H1 (cell line): ENCODE results near the gene MSH2. TPM values are rescaled to one million over a fixed set of nuclear protein-coding genes. Genes with fewer than 3 reads are reported as not detected.

ENCODE experiments used
- CTCF ChIA-PET: fragments of 300-600 bp; sonication (Branson Sonifier 250); formaldehyde crosslinking; loops from one replicate; lab custom pipeline; 2021; ENCODE audit not compliant: partially characterized antibody; lab: Charles Lee
- POLR2A ChIA-PET: fragments of 300-600 bp; sonication (Branson Sonifier 250); formaldehyde crosslinking; loops from one replicate; lab custom pipeline; 2021; ENCODE audit warnings: inconsistent platforms; ENCODE audit not compliant: partially characterized antibody; lab: Charles Lee
- DNase-seq, 2 experiments: peaks; one replicate each; pipeline versions ENCODE4 v3.0.0 to v3.0.0-alpha.2; 2010 to 2022; ENCODE audit warnings: low spot score in 2 of 2, low read depth in 1 of 2, mixed read lengths in 1 of 2
- FAIRE-seq: peaks from 2 replicates; lab custom pipeline; 2011; peaks lifted over from hg19 to GRCh38; lab: Jason Lieb, UNC
- H2AFZ ChIP-seq: 2 replicates; pipeline ENCODE4 v1.8.1; 2012; ENCODE audit warnings: low read length, inconsistent platforms
- H2AK5ac ChIP-seq: 2 replicates; pipeline ENCODE4 v1.6.1; 2013; ENCODE audit warnings: low read depth, low read length
- H2BK120ac ChIP-seq: replicated peaks from 2 replicates; pipeline ENCODE3; 2013; ENCODE audit warnings: low read depth, low read length, inconsistent platforms
- H2BK12ac ChIP-seq: 2 replicates; pipeline ENCODE4 v1.6.1; 2013; ENCODE audit warnings: low read depth, low read length
- H2BK15ac ChIP-seq: 2 replicates; pipeline ENCODE4 v1.6.1; 2013; ENCODE audit warnings: low read length
- H2BK20ac ChIP-seq: 2 replicates; pipeline ENCODE4 v1.6.1; 2013; ENCODE audit warnings: low read length
- H2BK5ac ChIP-seq: 2 replicates; pipeline ENCODE4 v1.6.1; 2013; ENCODE audit warnings: low read depth, low read length
- H3K14ac ChIP-seq: 2 replicates; pipeline ENCODE4 v1.6.1; 2013; ENCODE audit warnings: inconsistent platforms; ENCODE audit not compliant: insufficient read length
- H3K18ac ChIP-seq: 2 replicates; pipeline ENCODE4 v1.6.1; 2013; ENCODE audit warnings: low read length; ENCODE audit errors: extremely low read depth
- H3K23ac ChIP-seq: 2 replicates; pipeline ENCODE4 v1.6.1; 2013; ENCODE audit warnings: inconsistent platforms; ENCODE audit not compliant: insufficient read length
- H3K23me2 ChIP-seq: 2 replicates; pipeline ENCODE4 v1.6.1; 2013; ENCODE audit warnings: low read depth, low read length
- H3K27ac ChIP-seq: 2 replicates; pipeline ENCODE4 v1.6.1; 2011; ENCODE audit warnings: low read depth, low read length, inconsistent platforms
- H3K27me3 ChIP-seq, 4 experiments: replicated peaks in 1 of 4; 1 replicate in 1 of 4; 2 replicates in 3 of 4; pipeline versions ENCODE4 v1.6.1 to v1.8.1; 2011 to 2013; ENCODE audit warnings: low read length in 3 of 4, mild to moderate bottlenecking in 3 of 4, inconsistent platforms in 2 of 4, mixed read lengths in 2 of 4, moderate library complexity in 1 of 4; ENCODE audit not compliant: control insufficient read depth in 3 of 4, insufficient read depth in 3 of 4; ENCODE audit errors: extremely low read depth in 1 of 4
- H3K36me3 ChIP-seq, 4 experiments: 2 replicates each; pipeline versions ENCODE4 v1.6.1 to v1.8.1; 2011 to 2013; ENCODE audit warnings: mild to moderate bottlenecking in 4 of 4, low read length in 3 of 4, moderate library complexity in 2 of 4, control low read depth in 1 of 4, inconsistent platforms in 1 of 4; ENCODE audit not compliant: insufficient read depth in 4 of 4, control insufficient read depth in 2 of 4
- H3K4ac ChIP-seq: replicated peaks from 2 replicates; pipeline ENCODE3; 2013; ENCODE audit warnings: low read length, low read depth, mixed read lengths, inconsistent platforms; ENCODE audit not compliant: insufficient read length
- H3K4me1 ChIP-seq, 4 experiments: replicated peaks in 1 of 4; 1 replicate in 1 of 4; 2 replicates in 3 of 4; pipeline versions ENCODE4 v1.6.1 to v1.8.1; 2011 to 2013; ENCODE audit warnings: low read length in 3 of 4, inconsistent platforms in 2 of 4, mixed read lengths in 1 of 4; ENCODE audit not compliant: insufficient read depth in 4 of 4, control insufficient read depth in 3 of 4
- H3K4me2 ChIP-seq, 2 experiments: 2 replicates each; pipeline versions ENCODE4 v1.6.1 to v1.8.1; 2011 to 2013; ENCODE audit warnings: low read depth in 2 of 2, low read length in 2 of 2, control low read depth in 1 of 2, inconsistent platforms in 1 of 2, mild to moderate bottlenecking in 1 of 2; ENCODE audit not compliant: insufficient read depth in 1 of 2
- H3K4me3 ChIP-seq, 4 experiments: fragments of 200-600, 300-600 bp in 1 of 4; sonication (generic), shearing (Covaris generic), sonication (Bioruptor Twin) in 1 of 4; 2 replicates each; pipeline versions ENCODE4 v1.5.1 to v1.8.1; 2011 to 2016; ENCODE audit warnings: low read length in 4 of 4, low read depth in 3 of 4, control low read depth in 2 of 4, inconsistent platforms in 2 of 4, mild to moderate bottlenecking in 2 of 4, mixed read lengths in 1 of 4, moderate library complexity in 1 of 4; ENCODE audit not compliant: insufficient read depth in 2 of 4; ENCODE audit errors: extremely low read depth in 1 of 4
- H3K56ac ChIP-seq: replicated peaks from 2 replicates; pipeline ENCODE3; 2013; ENCODE audit warnings: low read depth, mild to moderate bottlenecking, mixed read lengths, low read length, inconsistent platforms; ENCODE audit not compliant: insufficient read length
- H3K79me1 ChIP-seq: 2 replicates; pipeline ENCODE4 v1.6.1; 2013; ENCODE audit warnings: low read depth, low read length, control low read depth
- H3K79me2 ChIP-seq, 2 experiments: 2 replicates each; pipeline versions ENCODE4 v1.6.1 to v1.8.1; 2012 to 2013; ENCODE audit warnings: low read length in 2 of 2, mild to moderate bottlenecking in 2 of 2, inconsistent platforms in 1 of 2; ENCODE audit not compliant: insufficient read depth in 2 of 2, control insufficient read depth in 1 of 2
- H3K9ac ChIP-seq, 4 experiments: replicated peaks in 1 of 4; 1 replicate in 1 of 4; 2 replicates in 3 of 4; pipeline versions ENCODE4 v1.6.1 to v1.8.1; 2011 to 2013; ENCODE audit warnings: low read depth in 3 of 4, low read length in 3 of 4, control low read depth in 2 of 4, mild to moderate bottlenecking in 2 of 4, moderate library complexity in 2 of 4, inconsistent platforms in 1 of 4; ENCODE audit errors: extremely low read depth in 1 of 4
- H3K9me3 ChIP-seq, 2 experiments: 2 replicates each; pipeline versions ENCODE4 v1.6.1 to v1.8.1; 2012 to 2013; ENCODE audit warnings: mild to moderate bottlenecking in 2 of 2, moderate library complexity in 2 of 2, control low read depth in 1 of 2, inconsistent platforms in 1 of 2, low read depth in 1 of 2, low read length in 1 of 2, mixed read lengths in 1 of 2; ENCODE audit not compliant: insufficient read depth in 2 of 2
- H4K20me1 ChIP-seq, 2 experiments: replicated peaks in 1 of 2; 2 replicates each; pipeline versions ENCODE3 to v1.8.1; 2011 to 2013; ENCODE audit warnings: inconsistent platforms in 2 of 2, low read length in 2 of 2, mild to moderate bottlenecking in 1 of 2; ENCODE audit not compliant: insufficient read depth in 2 of 2, control insufficient read depth in 1 of 2
- H4K5ac ChIP-seq: 2 replicates; pipeline ENCODE4 v1.6.1; 2013; ENCODE audit warnings: low read length, low read depth, mixed read lengths, inconsistent platforms; ENCODE audit not compliant: insufficient read length
- H4K8ac ChIP-seq: 2 replicates; pipeline ENCODE4 v1.8.0; 2013; ENCODE audit warnings: mild to moderate bottlenecking, moderate library complexity, low read length, inconsistent platforms; ENCODE audit not compliant: insufficient read depth; ENCODE audit errors: extremely low read depth
- H4K91ac ChIP-seq: replicated peaks from 2 replicates; pipeline ENCODE3; 2013; ENCODE audit warnings: low read length, mixed read lengths, inconsistent platforms; ENCODE audit not compliant: insufficient read length
- ASH2L ChIP-seq: fragments of 200-600, 300-600 bp; sonication (generic); IDR thresholded peaks from one replicate; pipeline ENCODE4 v1.7.1; 2017; ENCODE audit warnings: low read length
- BRCA1 ChIP-seq: IDR thresholded peaks from 2 replicates; pipeline ENCODE4 v1.6.1; 2012; ENCODE audit warnings: low read depth, low read length, improper control_type of control experiment
- CHD2 ChIP-seq: IDR thresholded peaks from 2 replicates; pipeline ENCODE4 v1.6.1; 2012; ENCODE audit warnings: low read length, improper control_type of control experiment
- CREB1 ChIP-seq: IDR thresholded peaks from 2 replicates; pipeline ENCODE4 v1.6.1; 2012; ENCODE audit warnings: inconsistent platforms
- FOSL1 ChIP-seq: IDR thresholded peaks from 2 replicates; pipeline ENCODE4 v1.6.1; 2011; ENCODE audit warnings: mild to moderate bottlenecking, low read depth, low read length, moderate library complexity; ENCODE audit not compliant: insufficient read depth
- HDAC2 ChIP-seq, 2 experiments: fragments of 300-600 bp in 1 of 2; sonication (generic) in 1 of 2; IDR thresholded peaks; 2 replicates each; pipeline ENCODE4 v1.6.1; 2011 to 2012; ENCODE audit warnings: low read depth in 2 of 2, low read length in 2 of 2, mild to moderate bottlenecking in 2 of 2, moderate library complexity in 2 of 2, borderline replicate concordance in 1 of 2, inconsistent platforms in 1 of 2
- HDAC6 ChIP-seq: IDR thresholded peaks from one replicate; pipeline ENCODE4 v1.7.1; 2012; ENCODE audit warnings: low read depth, mild to moderate bottlenecking, inconsistent platforms, low read length, moderate library complexity
- NANOG ChIP-seq: IDR thresholded peaks from 2 replicates; pipeline ENCODE4 v1.6.1; 2011; ENCODE audit warnings: low read length, low read depth, mild to moderate bottlenecking, inconsistent platforms; ENCODE audit not compliant: insufficient read depth, poor library complexity, severe bottlenecking
- NRF1 ChIP-seq: IDR thresholded peaks from 2 replicates; pipeline ENCODE4 v1.6.1; 2011; ENCODE audit warnings: mild to moderate bottlenecking, low read depth, low read length, improper control_type of control experiment
- POLR2AphosphoS5 ChIP-seq: IDR thresholded peaks from 2 replicates; pipeline ENCODE4 v1.6.1; 2011; ENCODE audit warnings: low read depth, low read length
- SIN3A ChIP-seq, 2 experiments: IDR thresholded peaks in 1 of 2; conservative IDR thresholded peaks in 1 of 2; 2 replicates each; pipeline ENCODE4 v1.6.1; 2011 to 2012; ENCODE audit warnings: low read length in 2 of 2, improper control_type of control experiment in 1 of 2, low read depth in 1 of 2, mild to moderate bottlenecking in 1 of 2
- SIRT6 ChIP-seq: IDR thresholded peaks from one replicate; pipeline ENCODE4 v1.7.1; 2012; ENCODE audit warnings: low read length, inconsistent platforms
- TAF7 ChIP-seq: optimal IDR thresholded peaks from 2 replicates; pipeline ENCODE3; 2011; ENCODE audit warnings: low read depth, mild to moderate bottlenecking, inconsistent platforms, low read length, moderate library complexity, borderline replicate concordance
- WGBS, 2 experiments: shearing (Covaris generic) in 1 of 2; methylation state at CpG; one replicate each; pipeline versions ENCODE4 v1.1.6 to v1.1.7; 2013 to 2015; ENCODE audit warnings: low lambda C conversion rate in 2 of 2, mixed read lengths in 2 of 2, inconsistent platforms in 1 of 2, low coverage in 1 of 2, missing lambda C conversion rate in 1 of 2; ENCODE audit not compliant: insufficient replicate concordance in 2 of 2, insufficient coverage in 1 of 2, insufficient read length in 1 of 2; ENCODE audit errors: extremely low coverage in 1 of 2, missing lambda C conversion rate in 1 of 2; 5-methylcytosine and 5-hydroxymethylcytosine counted together
- polyA plus RNA-seq, 7 experiments: library from polyadenylated mRNA; depleted of rRNA in 3 of 7; stranded (reverse) in 5 of 7; unstranded in 2 of 7; fragments of >200 nt in 5 of 7; fragments of 200-250 nt in 2 of 7; gene quantifications; 1 replicate in 5 of 7; 2 replicates in 1 of 7; 4 replicates in 1 of 7; pipeline versions ENCODE4 v1.2.1 to v1.2.3, GENCODE V29; 2011 to 2013; ENCODE audit warnings: missing spikeins in 2 of 7, mixed read lengths in 2 of 7
- total RNA-seq: library from RNA; stranded (reverse); fragmentation: NEBNext Ultra II Directional; extraction: Animal tissue kit (Norgen Biotek cat#: 25700); gene quantifications from 2 replicates; pipeline ENCODE4 v1.2.1, GENCODE V29; 2021
- TF ChIP-seq, protein P1 (sequence below): IDR thresholded peaks from 2 replicates; pipeline ENCODE4 v1.6.1; 2012; ENCODE audit warnings: inconsistent platforms

The MSH2 gene
- total and polyA plus RNA-seq, 2 of the 8 experiments (the other 6 are each of a cell fraction or from before 2014, with no cell fraction given) = 64.1 to 228 TPM

DNA sequence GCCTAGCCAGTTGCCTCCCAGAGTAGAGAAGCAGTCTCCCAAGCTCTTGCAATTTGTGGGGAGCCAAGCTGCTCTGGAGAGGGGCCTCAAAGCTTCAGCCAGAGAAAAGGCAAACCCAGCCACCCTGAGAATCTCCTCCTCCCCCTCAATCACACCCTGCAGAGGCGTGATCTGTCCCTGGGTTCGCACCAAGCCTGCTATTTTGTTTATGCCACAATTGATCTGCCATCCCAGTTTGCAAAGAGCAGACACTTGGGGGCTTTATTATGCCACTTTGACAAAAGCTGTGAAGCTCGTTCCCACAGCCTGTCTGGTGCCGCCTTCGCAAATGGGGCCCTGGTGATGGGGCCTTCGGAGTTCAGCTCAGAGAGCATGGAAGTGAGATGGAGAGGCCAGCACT, 125.5 kb downstream of the MSH2 start:
- Histone ChIP-seq H2BK20ac (no peak overlapping the region), H3K9ac (no peak overlapping the region), H2BK120ac (no peak overlapping the region), H2BK5ac (no peak overlapping the region), H3K4me2 (no peak overlapping the region), H3K23ac (no peak overlapping the region), H2AFZ (no peak overlapping the region), H3K79me1 (no peaks in the 10 kb centered on the region), H4K5ac (no peak overlapping the region), H3K27me3 (no peaks in the 10 kb centered on the region), H4K20me1 (no peaks in the 10 kb centered on the region), H2BK12ac (no peak overlapping the region), H3K4me1 (peaks cover 0 to 4% (median 1%) of the 10 kb centered on the region in 4 experiments; a peak in 2 of 7 replicates), H3K9me3 (no peaks in the 10 kb centered on the region), H4K91ac (no peak overlapping the region), H2BK15ac (no peak overlapping the region), H3K14ac (no peak overlapping the region), H3K4me3 (no peak overlapping the region), H3K36me3 (no peaks in the 10 kb centered on the region; a peak in 1 of 8 replicates), H3K56ac (no peak overlapping the region), H4K8ac (no peak overlapping the region; the same call in 1 of the 2 replicates), H3K79me2 (no peaks in the 10 kb centered on the region), H3K18ac (no peak overlapping the region), H3K27ac (no peak overlapping the region), H3K23me2 (no peaks in the 10 kb centered on the region), H2AK5ac (no peak overlapping the region), H3K4ac (no peak overlapping the region)
- no peak for FAIRE-seq
- WGBS, 2 experiments = 86% methylated on average over 6 of the region's 6 CpGs; no CpG with 5 or more reads in 1 of the 2 experiments
- CTCF ChIA-PET = interaction anchor here (0.7 to 1.8 kb wide), 8 partner anchors 9 to 239 kb away, joined by 3 to 10 read pairs (median 4); no protein-coding TSS in a partner anchor
- no peak for DNase-seq
- POLR2A ChIA-PET = interaction anchor here (1.2 kb wide), 1 partner anchor 39 kb away, joined by 3 read pairs; no protein-coding TSS in a partner anchor
- no peak for TF ChIP-seq SIRT6
- no peak for TF ChIP-seq HDAC2 (IDR thresholded peaks at IDR 0.05; ENCODE audit: borderline replicate concordance in 1 of 2, low read depth in 2 of 2, low read length in 2 of 2)
- no peak for TF ChIP-seq NRF1
- no peak for TF ChIP-seq BRCA1
- no peak for TF ChIP-seq NANOG
- no peak for TF ChIP-seq POLR2AphosphoS5
- TF ChIP-seq HDAC6 = no peak
- TF ChIP-seq SIN3A (conservative IDR thresholded peaks at IDR 0.05 in 1 of 2, IDR thresholded peaks at IDR 0.05 in 1 of 2; ENCODE audit: low read depth in 1 of 2, low read length in 2 of 2) = no peak
- TF ChIP-seq FOSL1 = no peak
- TF ChIP-seq, protein P1, sequence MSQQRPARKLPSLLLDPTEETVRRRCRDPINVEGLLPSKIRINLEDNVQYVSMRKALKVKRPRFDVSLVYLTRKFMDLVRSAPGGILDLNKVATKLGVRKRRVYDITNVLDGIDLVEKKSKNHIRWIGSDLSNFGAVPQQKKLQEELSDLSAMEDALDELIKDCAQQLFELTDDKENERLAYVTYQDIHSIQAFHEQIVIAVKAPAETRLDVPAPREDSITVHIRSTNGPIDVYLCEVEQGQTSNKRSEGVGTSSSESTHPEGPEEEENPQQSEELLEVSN = no peak
- no peak for TF ChIP-seq ASH2L
- no peak for TF ChIP-seq CHD2
- TF ChIP-seq TAF7 = no peak
- no peak for TF ChIP-seq CREB1
